ENCODE results near the gene EXO1. TPM values are rescaled to one million over a fixed set of nuclear protein-coding genes. Genes with fewer than 3 reads are reported as not detected.
"Not testable (repeated sequence)": the region's sequence is repeated elsewhere in the genome, so short reads cannot be mapped to it uniquely, and the experiment has no call there.

EXO1 gene
- 10 to 100 TPM in 1 of 4 donors, 1 to 10 TPM in 1, under 1 TPM in 1, not detected in 1; 0.96 to 32.0 (median 1.1) TPM for total RNA-seq

DNA sequence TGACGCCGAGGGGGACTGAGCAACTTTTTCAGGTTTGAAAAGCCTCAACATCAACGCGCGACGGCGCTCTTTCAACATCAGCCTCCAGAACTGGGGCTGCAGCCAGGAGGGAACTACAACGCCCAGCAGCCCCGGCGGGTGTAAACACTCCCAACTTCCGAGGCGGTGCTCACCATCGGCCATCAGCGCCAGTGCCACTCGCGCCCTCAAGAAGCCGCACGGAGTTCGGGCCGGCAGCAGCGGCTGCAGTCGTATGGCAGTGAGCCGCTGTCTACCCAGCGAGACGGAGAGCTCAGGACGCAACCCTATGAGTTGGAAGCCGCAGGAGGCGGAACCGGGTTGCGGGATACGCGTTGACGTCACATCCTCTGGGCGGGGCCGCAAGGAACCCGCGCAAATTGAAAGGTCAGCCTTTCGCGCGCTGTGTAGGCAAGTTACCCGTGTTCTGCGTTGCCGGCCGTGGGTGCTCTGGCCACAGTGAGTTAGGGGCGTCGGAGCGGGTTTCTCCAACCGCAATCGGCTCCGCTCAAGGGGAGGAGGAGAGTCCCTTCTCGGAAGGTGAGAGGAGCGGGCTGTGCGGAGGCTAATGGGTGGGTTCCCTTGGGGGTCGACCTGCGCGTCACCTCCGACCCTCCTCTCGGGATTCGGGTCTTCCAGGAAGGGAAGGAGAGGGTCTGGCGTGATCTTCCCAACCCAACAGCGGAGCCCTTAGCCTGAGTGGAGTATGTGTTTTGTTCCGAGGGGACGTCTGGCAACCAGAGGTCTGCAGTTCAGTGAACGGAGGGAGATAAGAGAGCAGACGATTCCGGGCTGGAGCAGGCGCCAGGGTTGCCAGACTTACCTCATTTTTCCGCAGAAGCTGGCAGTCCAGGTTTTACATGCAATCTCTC, at the start of gene EXO1:
EXO1 (plus strand) TSS at position 409 of the 890 bp plus-strand sequence. CDS start 2,222 bp downstream, outside the sequence.
- intact Hi-C loops (cut with DNase I; ENCODE audit: low total_unique reads) = no loop called here
- peak in 1 of 3 donors; percentile 32 for TF ChIP-seq POLR2AphosphoS5 (IDR thresholded peaks at IDR 0.05)
- TF ChIP-seq, protein P1, sequence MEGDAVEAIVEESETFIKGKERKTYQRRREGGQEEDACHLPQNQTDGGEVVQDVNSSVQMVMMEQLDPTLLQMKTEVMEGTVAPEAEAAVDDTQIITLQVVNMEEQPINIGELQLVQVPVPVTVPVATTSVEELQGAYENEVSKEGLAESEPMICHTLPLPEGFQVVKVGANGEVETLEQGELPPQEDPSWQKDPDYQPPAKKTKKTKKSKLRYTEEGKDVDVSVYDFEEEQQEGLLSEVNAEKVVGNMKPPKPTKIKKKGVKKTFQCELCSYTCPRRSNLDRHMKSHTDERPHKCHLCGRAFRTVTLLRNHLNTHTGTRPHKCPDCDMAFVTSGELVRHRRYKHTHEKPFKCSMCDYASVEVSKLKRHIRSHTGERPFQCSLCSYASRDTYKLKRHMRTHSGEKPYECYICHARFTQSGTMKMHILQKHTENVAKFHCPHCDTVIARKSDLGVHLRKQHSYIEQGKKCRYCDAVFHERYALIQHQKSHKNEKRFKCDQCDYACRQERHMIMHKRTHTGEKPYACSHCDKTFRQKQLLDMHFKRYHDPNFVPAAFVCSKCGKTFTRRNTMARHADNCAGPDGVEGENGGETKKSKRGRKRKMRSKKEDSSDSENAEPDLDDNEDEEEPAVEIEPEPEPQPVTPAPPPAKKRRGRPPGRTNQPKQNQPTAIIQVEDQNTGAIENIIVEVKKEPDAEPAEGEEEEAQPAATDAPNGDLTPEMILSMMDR (IDR thresholded peaks at IDR 0.05) = peak in 4 of 5 experiments; percentile 8 to 21 (median 14)
- TF ChIP-seq POLR2A (IDR thresholded peaks at IDR 0.05) = peak; percentile 17
- no peak for TF ChIP-seq EP300 (IDR thresholded peaks at IDR 0.05; ENCODE audit: low read depth)

DNA sequence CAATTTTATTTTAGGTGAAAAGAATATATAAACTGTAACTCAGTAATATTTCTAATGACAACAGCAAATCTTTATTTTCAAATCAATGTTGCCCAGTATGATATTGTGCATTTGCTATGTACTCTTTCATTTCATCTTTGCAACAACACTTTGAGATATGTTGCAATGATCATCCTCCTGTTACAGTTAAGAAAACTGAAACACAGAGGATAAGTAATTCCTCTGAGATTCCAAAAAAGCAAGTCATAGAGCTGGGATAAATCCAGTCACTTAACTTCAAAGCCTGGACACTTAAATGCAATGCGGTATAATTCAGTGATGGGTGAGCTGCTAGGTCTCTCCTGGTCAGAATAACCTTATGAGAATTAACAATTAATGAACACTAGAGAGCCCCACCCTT, 48.6 kb upstream of the EXO1 start:
- 75 to 97% methylated on average over 1 of the region's 1 CpG for WGBS, 2 donors (ENCODE audit: low coverage in 1 of 2)
- in situ Hi-C loops (cut with MboI; ENCODE audit: low pct_ligation_motif_present in 1 of 4, low pct_unique_long_range_greater_than_20kb in 1 of 4, low sequenced_read_pairs in 3 of 4) (no loop called here), intact Hi-C loops (cut with DNase I; ENCODE audit: low total_unique reads) (no loop called here)

More for the DNA sequence above, at the start of gene EXO1:
- peak within 1 kb of the TSS; percentile 60 to 98 (median 72) for H3K4me3 ChIP-seq
- H3K27ac ChIP-seq = peak within 1 kb of the TSS; percentile 96 to 99 (median 96)
- peak; percentile 88 for DNase-seq
- in situ Hi-C loops (cut with MboI; ENCODE audit: low pct_ligation_motif_present in 1 of 4, low pct_unique_long_range_greater_than_20kb in 1 of 4, low sequenced_read_pairs in 3 of 4) = loop anchor here in 3 of 4 donors (25.0 kb wide), 3 partner anchors 236 to 336 kb away; partner anchors contain the start of genes FH (in 1 of the 3) and KMO (in 1 of the 3)
- no peaks in the 10 kb centered on the region for H3K36me3 ChIP-seq
- H3K27me3 ChIP-seq = no peaks in the 10 kb centered on the region
- WGBS, 2 donors (ENCODE audit: low coverage in 1 of 2) = 0 to 1% methylated on average over 17 to 63 of the region's 68 CpGs
- H3K4me1 ChIP-seq = peaks cover 6 to 16% (median 13%) of the 10 kb centered on the region in 4 donors
- H3K9me3 ChIP-seq = no peaks in the 10 kb centered on the region

DNA sequence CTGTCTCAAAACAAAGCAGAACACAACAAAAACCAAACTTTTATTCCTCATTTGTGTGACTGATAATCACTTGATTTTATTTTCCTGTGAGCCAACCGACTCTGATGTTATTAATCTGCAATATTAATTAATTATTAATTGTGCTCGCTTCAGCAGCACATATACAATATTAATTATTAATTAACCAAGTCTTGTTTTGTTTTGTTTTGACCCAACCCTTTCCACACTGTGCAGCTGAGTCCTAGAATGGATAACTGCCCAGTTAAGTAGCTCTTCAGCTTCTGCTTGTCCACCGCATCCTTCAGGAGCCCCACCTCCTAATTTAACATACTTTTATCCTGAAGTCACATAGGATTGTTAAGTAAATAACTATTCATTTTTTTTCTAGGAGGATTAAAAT, 47.4 kb upstream of the EXO1 start:
- intact Hi-C loops (cut with DNase I; ENCODE audit: low total_unique reads) (no loop called here), in situ Hi-C loops (cut with MboI; ENCODE audit: low pct_ligation_motif_present in 1 of 4, low pct_unique_long_range_greater_than_20kb in 1 of 4, low sequenced_read_pairs in 3 of 4) (no loop called here)
- WGBS, 2 donors (ENCODE audit: low coverage in 1 of 2) = 64 to 68% methylated on average over 3 of the region's 3 CpGs
- Histone ChIP-seq H3K9me3 (no peaks in the 10 kb centered on the region), H3K36me3 (no peaks in the 10 kb centered on the region), H3K27ac (no peak overlapping the region), H3K4me1 (no peaks in the 10 kb centered on the region), H3K4me3 (no peak overlapping the region), H3K27me3 (no peaks in the 10 kb centered on the region)
- DNase-seq = no peak
- TF ChIP-seq, protein P1 (IDR thresholded peaks at IDR 0.05) = no peak
- no peak for TF ChIP-seq POLR2AphosphoS5 (IDR thresholded peaks at IDR 0.05)
- no peak for TF ChIP-seq POLR2A (IDR thresholded peaks at IDR 0.05)
- TF ChIP-seq EP300 (IDR thresholded peaks at IDR 0.05; ENCODE audit: low read depth) = no peak

More for the DNA sequence above, 48.6 kb upstream of the EXO1 start:
- DNase-seq = no peak
- Histone ChIP-seq H3K4me3 (no peak overlapping the region), H3K9me3 (no peaks in the 10 kb centered on the region), H3K36me3 (no peaks in the 10 kb centered on the region), H3K4me1 (no peaks in the 10 kb centered on the region), H3K27ac (no peak overlapping the region), H3K27me3 (no peaks in the 10 kb centered on the region)
- no peak for TF ChIP-seq EP300 (IDR thresholded peaks at IDR 0.05; ENCODE audit: low read depth)
- no peak for TF ChIP-seq POLR2A (IDR thresholded peaks at IDR 0.05)
- TF ChIP-seq, protein P1 (IDR thresholded peaks at IDR 0.05) = no peak
- TF ChIP-seq POLR2AphosphoS5 (IDR thresholded peaks at IDR 0.05) = no peak

DNA sequence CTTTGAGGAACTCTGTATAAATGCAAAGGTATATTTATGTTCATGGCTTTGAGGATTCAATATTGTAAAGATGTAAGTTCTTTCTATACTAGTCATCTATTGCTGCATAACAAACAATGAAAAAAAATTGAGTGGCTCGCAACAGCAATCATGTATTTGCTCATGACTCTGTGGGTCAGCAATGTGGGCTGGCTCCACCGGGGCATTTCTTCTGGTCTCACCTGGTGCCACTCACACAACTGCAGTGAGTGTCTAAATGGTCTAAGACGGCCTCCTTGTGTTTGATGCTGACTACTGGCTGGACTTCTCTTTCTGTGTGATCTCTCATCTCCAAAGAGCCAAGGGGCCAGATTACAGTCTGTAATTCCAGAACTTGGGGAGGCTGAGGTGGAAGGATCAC, 45.1 kb upstream of the EXO1 start:
- no peak overlapping the region for H3K4me3 ChIP-seq
- H3K9me3 ChIP-seq = no peaks in the 10 kb centered on the region
- in situ Hi-C loops (cut with MboI; ENCODE audit: low pct_ligation_motif_present in 1 of 4, low pct_unique_long_range_greater_than_20kb in 1 of 4, low sequenced_read_pairs in 3 of 4) (no loop called here), intact Hi-C loops (cut with DNase I; ENCODE audit: low total_unique reads) (no loop called here)
- no peak overlapping the region for H3K27ac ChIP-seq
- no peak for DNase-seq
- WGBS, 2 donors (ENCODE audit: low coverage in 1 of 2) = 80% methylated on average over 3 of the region's 3 CpGs; no CpG with 5 or more reads in 1 of the 2 donors
- H3K27me3 ChIP-seq = no peaks in the 10 kb centered on the region
- no peaks in the 10 kb centered on the region for H3K4me1 ChIP-seq
- TF ChIP-seq, protein P1 (IDR thresholded peaks at IDR 0.05) = no peak
- TF ChIP-seq POLR2A (IDR thresholded peaks at IDR 0.05) = no peak
- TF ChIP-seq POLR2AphosphoS5 (IDR thresholded peaks at IDR 0.05) = no peak
- TF ChIP-seq EP300 (IDR thresholded peaks at IDR 0.05; ENCODE audit: low read depth) = no peak
- H3K36me3 ChIP-seq = no peaks in the 10 kb centered on the region

DNA sequence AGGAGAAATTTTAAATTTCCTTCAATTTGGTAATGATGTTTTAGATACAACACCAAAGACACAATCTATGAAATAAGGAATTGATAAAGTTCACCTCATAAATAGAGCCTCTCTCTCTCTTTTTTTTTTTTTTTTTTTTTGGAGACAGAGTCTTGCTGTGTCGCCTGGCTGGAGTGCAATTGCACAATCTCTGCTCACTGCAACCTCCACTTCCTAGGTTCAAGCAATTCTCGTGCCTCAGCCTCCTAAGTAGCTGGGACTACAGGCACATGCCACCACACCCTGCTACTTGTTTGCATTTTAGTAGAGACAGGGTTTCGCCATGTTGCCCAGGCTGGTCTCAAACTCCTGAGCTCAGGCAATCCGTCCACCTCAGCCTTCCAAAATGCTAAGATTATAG, 43.3 kb upstream of the EXO1 start:
- H3K27me3 ChIP-seq; H3K36me3 ChIP-seq; intact Hi-C loops (cut with DNase I; ENCODE audit: low total_unique reads); H3K4me1 ChIP-seq; H3K27ac ChIP-seq; H3K9me3 ChIP-seq; DNase-seq; H3K4me3 ChIP-seq; in situ Hi-C loops (cut with MboI; ENCODE audit: low pct_ligation_motif_present in 1 of 4, low pct_unique_long_range_greater_than_20kb in 1 of 4, low sequenced_read_pairs in 3 of 4): not testable (repeated sequence)
- 76% methylated on average over 4 of the region's 4 CpGs; no CpG with 5 or more reads in 1 of the 2 donors for WGBS, 2 donors (ENCODE audit: low coverage in 1 of 2)
